ENCODE measurements around the gene GPR42.
"Not testable (repeated sequence)": the region's sequence is repeated elsewhere in the genome, so short reads cannot be mapped to it uniquely, and the experiment has no call there.

Gene GPR42

DNA sequence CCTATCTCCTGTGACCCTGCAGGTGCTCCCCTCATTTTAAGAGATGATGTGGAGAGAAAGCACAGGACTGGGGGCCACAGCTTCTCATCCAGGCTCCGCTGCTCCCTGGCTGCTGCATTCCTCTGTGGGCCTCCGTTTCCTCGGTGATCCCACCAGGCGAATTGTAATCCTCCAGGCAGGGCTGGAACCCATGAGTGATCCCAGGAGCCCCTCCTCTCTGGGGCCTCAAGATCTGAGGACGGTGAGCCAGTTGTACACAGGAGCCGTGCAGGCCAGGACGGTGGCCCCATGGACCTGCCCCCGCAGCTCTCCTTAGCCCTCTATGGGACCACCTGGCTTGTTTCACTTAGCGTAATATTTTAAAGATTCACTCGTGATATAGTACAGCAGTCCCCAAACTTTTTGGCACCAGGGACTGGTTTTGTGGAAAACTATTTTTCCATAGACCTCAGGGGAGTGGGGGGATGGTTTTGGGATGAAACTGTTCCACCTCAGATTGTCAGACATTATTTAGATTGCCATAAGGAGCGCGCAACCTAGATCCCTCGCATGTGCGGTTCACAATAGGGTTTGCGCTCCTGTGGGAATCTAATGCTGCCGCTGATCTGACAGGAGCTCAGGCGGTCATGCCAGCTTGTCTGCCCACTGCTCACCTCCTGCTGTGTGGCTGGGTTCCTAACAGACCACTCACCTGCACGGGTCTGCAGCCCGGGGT, 7.0 kb upstream of the GPR42 start:
- H3K4me1 ChIP-seq (ENCODE audit: control insufficient read depth, insufficient read depth, low read length): no peaks in the 10 kb centered on the region
- no peak overlapping the region for H3K4me3 ChIP-seq (ENCODE audit: low read length)
- no peaks in the 10 kb centered on the region for H3K36me3 ChIP-seq (ENCODE audit: control insufficient read depth, insufficient read depth, low read length)
- H3K27me3 ChIP-seq (ENCODE audit: control insufficient read depth, insufficient read depth, low read length): no peaks in the 10 kb centered on the region
- no peaks in the 10 kb centered on the region for H3K9me3 ChIP-seq (ENCODE audit: control insufficient read depth, insufficient read depth, low read length)
- no CpG with 5 or more reads among the region's 19 CpGs for WGBS (ENCODE audit: insufficient coverage, insufficient read length)
- no peak overlapping the region for H3K27ac ChIP-seq (ENCODE audit: low read length)
- DNase-seq (ENCODE audit: low read depth, low spot score): no peak

GRCh38 chr19:35365303-35365702, 5.6 kb upstream of the GPR42 start:
- no CpG with 5 or more reads among the region's 4 CpGs for WGBS (ENCODE audit: insufficient coverage, insufficient read length)

GRCh38 chr19:35368378-35368777, 2.5 kb upstream of the GPR42 start:
- H3K27ac ChIP-seq (ENCODE audit: low read length): no peak overlapping the region

More at GRCh38 chr19:35365303-35365702, 5.6 kb upstream of the GPR42 start:
- no peaks in the 10 kb centered on the region for H3K9me3 ChIP-seq (ENCODE audit: control insufficient read depth, insufficient read depth, low read length)
- no peak overlapping the region for H3K4me3 ChIP-seq (ENCODE audit: low read length)
- H3K27ac ChIP-seq (ENCODE audit: low read length): no peak overlapping the region
- no peaks in the 10 kb centered on the region for H3K4me1 ChIP-seq (ENCODE audit: control insufficient read depth, insufficient read depth, low read length)
- H3K36me3 ChIP-seq (ENCODE audit: control insufficient read depth, insufficient read depth, low read length): no peaks in the 10 kb centered on the region
- no peak for DNase-seq (ENCODE audit: low read depth, low spot score)
- no peaks in the 10 kb centered on the region for H3K27me3 ChIP-seq (ENCODE audit: control insufficient read depth, insufficient read depth, low read length)

DNA sequence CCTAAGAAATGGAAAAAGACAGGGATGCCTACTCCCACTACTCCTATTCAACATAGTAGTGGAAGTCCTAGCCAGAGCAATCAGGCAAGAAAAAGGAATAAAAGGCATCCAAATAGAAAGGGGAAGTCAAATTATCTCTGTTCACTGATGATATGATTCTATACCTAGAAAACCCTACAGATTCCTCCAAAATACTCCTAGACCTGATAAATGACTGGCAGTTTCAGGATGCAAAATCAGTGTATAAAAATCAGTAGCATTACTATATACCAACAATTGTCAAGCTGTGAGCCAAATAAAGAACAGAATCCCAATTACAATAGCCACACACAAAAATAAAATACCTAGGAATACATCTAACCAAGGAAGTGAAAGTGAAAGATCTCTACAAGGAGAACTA, 1.3 kb upstream of the GPR42 start:
- no peak overlapping the region for H3K27ac ChIP-seq (ENCODE audit: low read length)
- no peak overlapping the region for H3K4me3 ChIP-seq (ENCODE audit: low read length)
- H3K27me3 ChIP-seq (ENCODE audit: control insufficient read depth, insufficient read depth, low read length): no peaks in the 10 kb centered on the region
- no peak for DNase-seq (ENCODE audit: low read depth, low spot score)
- H3K4me1 ChIP-seq (ENCODE audit: control insufficient read depth, insufficient read depth, low read length): no peaks in the 10 kb centered on the region
- no peaks in the 10 kb centered on the region for H3K9me3 ChIP-seq (ENCODE audit: control insufficient read depth, insufficient read depth, low read length)
- H3K36me3 ChIP-seq (ENCODE audit: control insufficient read depth, insufficient read depth, low read length): no peaks in the 10 kb centered on the region

More at GRCh38 chr19:35368378-35368777, 2.5 kb upstream of the GPR42 start:
- WGBS (ENCODE audit: insufficient coverage, insufficient read length): no CpG with 5 or more reads among the region's 1 CpG
- Histone ChIP-seq H3K36me3 (ENCODE audit: control insufficient read depth, insufficient read depth, low read length) (no peaks in the 10 kb centered on the region), H3K4me1 (ENCODE audit: control insufficient read depth, insufficient read depth, low read length) (no peaks in the 10 kb centered on the region), H3K9me3 (ENCODE audit: control insufficient read depth, insufficient read depth, low read length) (no peaks in the 10 kb centered on the region), H3K4me3 (ENCODE audit: low read length) (no peak overlapping the region), H3K27me3 (ENCODE audit: control insufficient read depth, insufficient read depth, low read length) (no peaks in the 10 kb centered on the region)
- DNase-seq (ENCODE audit: low read depth, low spot score): no peak

GRCh38 chr19:35373492-35373891, 2.6 kb downstream of the GPR42 start:
- no peaks in the 10 kb centered on the region for H3K36me3 ChIP-seq (ENCODE audit: control insufficient read depth, insufficient read depth, low read length)
- H3K4me3 ChIP-seq (ENCODE audit: low read length): no peak overlapping the region
- no peaks in the 10 kb centered on the region; the same call in 1 of the 2 replicates for H3K4me1 ChIP-seq (ENCODE audit: control insufficient read depth, insufficient read depth, low read length)
- no peaks in the 10 kb centered on the region for H3K27me3 ChIP-seq (ENCODE audit: control insufficient read depth, insufficient read depth, low read length)
- no peak overlapping the region for H3K27ac ChIP-seq (ENCODE audit: low read length)
- DNase-seq (ENCODE audit: low read depth, low spot score): no peak
- no CpG with 5 or more reads among the region's 7 CpGs for WGBS (ENCODE audit: insufficient coverage, insufficient read length)
- H3K9me3 ChIP-seq (ENCODE audit: control insufficient read depth, insufficient read depth, low read length): no peaks in the 10 kb centered on the region

DNA sequence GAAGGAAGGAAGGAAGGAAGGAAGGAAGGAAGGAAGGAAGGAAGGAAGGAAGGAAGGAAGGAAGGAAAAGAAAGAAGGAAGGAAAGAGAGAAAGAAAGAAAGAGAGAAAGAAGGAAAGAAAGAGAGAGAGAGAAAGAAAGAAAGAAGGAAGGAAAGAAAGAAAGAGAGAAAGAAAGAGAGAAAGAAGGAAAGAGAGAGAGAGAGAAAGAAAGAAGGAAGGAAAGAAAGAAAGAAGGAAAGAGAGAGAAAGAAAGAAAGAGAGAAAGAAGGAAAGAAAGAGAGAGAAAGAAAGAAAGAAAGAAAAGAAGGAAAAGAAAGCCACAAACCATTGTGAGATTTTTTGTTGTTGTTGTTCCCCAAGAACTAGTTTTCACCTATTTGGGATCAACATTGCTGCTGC, 3.2 kb downstream of the GPR42 start:
- H3K9me3 ChIP-seq (ENCODE audit: control insufficient read depth, insufficient read depth, low read length); H3K4me1 ChIP-seq (ENCODE audit: control insufficient read depth, insufficient read depth, low read length); H3K27ac ChIP-seq (ENCODE audit: low read length); H3K36me3 ChIP-seq (ENCODE audit: control insufficient read depth, insufficient read depth, low read length); DNase-seq (ENCODE audit: low read depth, low spot score); H3K27me3 ChIP-seq (ENCODE audit: control insufficient read depth, insufficient read depth, low read length); H3K4me3 ChIP-seq (ENCODE audit: low read length): not testable (repeated sequence)

GRCh38 chr19:35375505-35376307, 4.8 kb downstream of the GPR42 start:
- Histone ChIP-seq H3K9me3 (ENCODE audit: control insufficient read depth, insufficient read depth, low read length) (no peaks in the 10 kb centered on the region), H3K36me3 (ENCODE audit: control insufficient read depth, insufficient read depth, low read length) (no peaks in the 10 kb centered on the region), H3K27ac (ENCODE audit: low read length) (no peak overlapping the region), H3K4me1 (ENCODE audit: control insufficient read depth, insufficient read depth, low read length) (no peaks in the 10 kb centered on the region; the same call in 1 of the 2 replicates), H3K27me3 (ENCODE audit: control insufficient read depth, insufficient read depth, low read length) (no peaks in the 10 kb centered on the region), H3K4me3 (ENCODE audit: low read length) (no peak overlapping the region)
- WGBS (ENCODE audit: insufficient coverage, insufficient read length): no CpG with 5 or more reads among the region's 12 CpGs
- DNase-seq (ENCODE audit: low read depth, low spot score): no peak

- DNase-seq (ENCODE audit: low read depth, low spot score): no peak
- 100% methylated on average over 1 of the region's 1 CpG for WGBS (ENCODE audit: insufficient coverage, insufficient read length)
- H3K27ac ChIP-seq (ENCODE audit: low read length): no peak overlapping the region
Observed at GRCh38 chr19:35377656-35378055, 6.8 kb downstream of the GPR42 start.

DNA sequence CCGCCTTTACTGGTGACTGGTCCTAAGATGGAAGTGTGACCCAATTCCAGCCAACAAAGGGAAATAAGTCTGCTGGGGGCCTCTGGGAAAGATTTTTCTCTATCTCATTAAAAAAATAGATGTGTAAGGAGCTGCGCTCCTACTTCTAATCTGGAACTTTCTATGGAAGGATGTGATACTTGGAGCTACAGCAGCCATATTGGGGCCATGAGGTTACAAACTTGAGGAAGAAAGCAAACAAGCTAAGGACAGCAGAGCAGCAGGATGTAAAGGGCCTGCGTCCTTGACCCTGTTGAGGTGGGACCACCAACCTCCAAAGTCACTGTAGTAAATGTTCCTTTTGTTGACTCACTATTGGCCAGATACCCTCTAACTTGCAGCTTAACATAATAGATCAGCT, 7.5 kb downstream of the GPR42 start:
- no peak overlapping the region for H3K27ac ChIP-seq (ENCODE audit: low read length)
- H3K4me3 ChIP-seq (ENCODE audit: low read length): no peak overlapping the region
- WGBS (ENCODE audit: insufficient coverage, insufficient read length): no CpG with 5 or more reads among the region's 3 CpGs
- H3K4me1 ChIP-seq (ENCODE audit: control insufficient read depth, insufficient read depth, low read length): no peaks in the 10 kb centered on the region; the same call in 1 of the 2 replicates
- DNase-seq (ENCODE audit: low read depth, low spot score): no peak
- no peaks in the 10 kb centered on the region; the same call in 1 of the 2 replicates for H3K9me3 ChIP-seq (ENCODE audit: control insufficient read depth, insufficient read depth, low read length)
- H3K36me3 ChIP-seq (ENCODE audit: control insufficient read depth, insufficient read depth, low read length): no peaks in the 10 kb centered on the region
- H3K27me3 ChIP-seq (ENCODE audit: control insufficient read depth, insufficient read depth, low read length): no peaks in the 10 kb centered on the region

More at GRCh38 chr19:35377656-35378055, 6.8 kb downstream of the GPR42 start:
- Histone ChIP-seq H3K4me3 (ENCODE audit: low read length) (no peak overlapping the region), H3K36me3 (ENCODE audit: control insufficient read depth, insufficient read depth, low read length) (no peaks in the 10 kb centered on the region), H3K27me3 (ENCODE audit: control insufficient read depth, insufficient read depth, low read length) (no peaks in the 10 kb centered on the region), H3K4me1 (ENCODE audit: control insufficient read depth, insufficient read depth, low read length) (no peaks in the 10 kb centered on the region; the same call in 1 of the 2 replicates), H3K9me3 (ENCODE audit: control insufficient read depth, insufficient read depth, low read length) (no peaks in the 10 kb centered on the region)

DNA sequence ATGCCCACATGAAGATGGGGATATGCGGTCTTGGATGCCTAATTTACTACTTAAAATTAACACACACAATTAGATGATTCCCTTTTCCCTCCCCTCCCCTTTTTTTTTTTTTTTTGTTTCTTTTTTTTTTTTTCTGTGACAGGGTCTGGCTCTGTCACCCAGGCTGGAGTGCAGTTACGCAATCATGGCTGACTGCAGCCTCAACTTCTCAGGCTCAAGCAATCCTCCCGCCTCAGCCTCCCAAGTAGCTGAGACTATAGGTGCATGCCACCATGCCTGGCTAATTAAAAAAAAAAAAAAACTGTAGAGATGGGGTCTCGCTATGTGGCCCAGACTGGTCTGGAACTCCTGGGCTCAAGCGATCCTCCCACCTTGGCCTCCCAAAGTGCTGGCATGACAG, 8.7 kb downstream of the GPR42 start:
- not testable (repeated sequence) for H3K36me3 ChIP-seq (ENCODE audit: control insufficient read depth, insufficient read depth, low read length); H3K27me3 ChIP-seq (ENCODE audit: control insufficient read depth, insufficient read depth, low read length); DNase-seq (ENCODE audit: low read depth, low spot score); H3K9me3 ChIP-seq (ENCODE audit: control insufficient read depth, insufficient read depth, low read length); H3K4me1 ChIP-seq (ENCODE audit: control insufficient read depth, insufficient read depth, low read length); H3K4me3 ChIP-seq (ENCODE audit: low read length); H3K27ac ChIP-seq (ENCODE audit: low read length)
- no CpG with 5 or more reads among the region's 5 CpGs for WGBS (ENCODE audit: insufficient coverage, insufficient read length)

All from iPS DF 6.9 (cell line).